A549 (cell line): ENCODE measurements around the gene MAF. TPM values are rescaled to one million over a fixed set of nuclear protein-coding genes. Genes with fewer than 3 reads are reported as not detected.

Source experiments
- ATAC-seq, 2 experiments: fragments of 200-7000 bp in 1 of 2; fragments of >200 bp in 1 of 2; cut with Nextera tagmentation in 1 of 2; cut with Tn5 transposase in 1 of 2; 3 replicates each; pipeline versions ENCODE4 v1.8.0 to v1.9.1; 2018 to 2020; ENCODE audit warnings: mild to moderate bottlenecking in 1 of 2, moderate library complexity in 1 of 2
- CTCF ChIA-PET: fragments of 300-600 bp; sonication (Branson Sonifier 250); formaldehyde crosslinking; extraction: SDS; loops from one replicate; lab custom pipeline; 2021; ENCODE audit warnings: antibody characterized with exemption, inconsistent platforms; lab: Yijun Ruan, JAX
- POLR2A ChIA-PET: fragments of 350-600 bp; formaldehyde crosslinking; extraction: SDS; loops from one replicate; lab custom pipeline; 2021; ENCODE audit warnings: antibody characterized with exemption, inconsistent platforms; lab: Yijun Ruan, JAX
- DNase-seq, 2 experiments: peaks; one replicate each; pipeline versions ENCODE4 v3.0.0 to v3.0.0-alpha.2; 2011 to 2016; ENCODE audit warnings: low read depth in 1 of 2, low spot score in 1 of 2
- FAIRE-seq: peaks from 2 replicates; lab custom pipeline; 2011; peaks lifted over from hg19 to GRCh38; lab: Jason Lieb, UNC
- H3K27ac ChIP-seq, 2 experiments: fragments of >200 bp; sonication (Bioruptor Twin); formaldehyde crosslinking; 3 replicates each; pipeline ENCODE4 v1.5.1; 2016 to 2017
- H3K4me1 ChIP-seq: fragments of >200 bp; sonication (Bioruptor Twin); formaldehyde crosslinking; 3 replicates; pipeline ENCODE4 v1.6.1; 2016
- H3K4me2 ChIP-seq: fragments of >200 bp; sonication (Bioruptor Twin); formaldehyde crosslinking; 3 replicates; pipeline ENCODE4 v1.6.1; 2016
- H3K4me3 ChIP-seq: fragments of >200 bp; sonication (Bioruptor Twin); formaldehyde crosslinking; 3 replicates; pipeline ENCODE4 v1.5.1; 2016
- H3K9me3 ChIP-seq: fragments of >200 bp; sonication (Bioruptor Twin); formaldehyde crosslinking; 3 replicates; pipeline ENCODE4 v1.6.1; 2016
- BCL3 ChIP-seq: fragments of >200 bp; sonication (Bioruptor Twin); formaldehyde crosslinking; IDR thresholded peaks from 3 replicates; pipeline ENCODE4 v1.6.1; 2016
- CTCF ChIP-seq: fragments of >200 bp; sonication (Bioruptor Twin); formaldehyde crosslinking; IDR thresholded peaks from 3 replicates; pipeline ENCODE4 v1.5.1; 2016
- EHF ChIP-seq: fragments of 250-450 bp; sonication (Bioruptor Pico); IDR thresholded peaks from 2 replicates; pipeline ENCODE4 v1.5.0; 2020; ENCODE audit warnings: mild to moderate bottlenecking
- ELK1 ChIP-seq: fragments of 150-350 bp; IDR thresholded peaks from 2 replicates; pipeline ENCODE4 v1.6.1; 2014; ENCODE audit warnings: low read depth, mild to moderate bottlenecking, low read length
- EP300 ChIP-seq, 2 experiments: fragments of >200 bp; sonication (Bioruptor Twin); formaldehyde crosslinking; IDR thresholded peaks; 2 replicates in 1 of 2; 3 replicates in 1 of 2; pipeline ENCODE4 v1.6.1; 2016 to 2017
- FOSB ChIP-seq: fragments of 250-450 bp; sonication (Bioruptor Pico); IDR thresholded peaks from 2 replicates; pipeline ENCODE4 v1.5.0; 2020; ENCODE audit warnings: mild to moderate bottlenecking, moderate library complexity
- FOSL2 ChIP-seq, 2 experiments: fragments of 450-650 bp in 1 of 2; fragments of >200 bp in 1 of 2; sonication (Bioruptor Twin) in 1 of 2; formaldehyde crosslinking; IDR thresholded peaks; 2 replicates each; pipeline versions ENCODE4 v1.5.0 to v1.6.1; 2016 to 2020; ENCODE audit warnings: mild to moderate bottlenecking in 1 of 2, moderate library complexity in 1 of 2
- FOXS1 ChIP-seq: fragments of 250-450 bp; sonication (Bioruptor Pico); IDR thresholded peaks from 2 replicates; pipeline ENCODE4 v1.5.0; 2020; ENCODE audit warnings: mild to moderate bottlenecking, moderate library complexity
- GATA3 ChIP-seq: IDR thresholded peaks from 2 replicates; pipeline ENCODE4 v1.6.1; 2012; ENCODE audit warnings: borderline replicate concordance
- HDAC2 ChIP-seq: fragments of 200-600 bp; sonication (generic); IDR thresholded peaks from 2 replicates; pipeline ENCODE4 v1.6.1; 2016
- HES2 ChIP-seq: fragments of >200 bp; sonication (Bioruptor Twin); formaldehyde crosslinking; IDR thresholded peaks from 2 replicates; pipeline ENCODE4 v1.6.1; 2016
- HOXA7 ChIP-seq: fragments of 250-450 bp; sonication (Bioruptor Pico); IDR thresholded peaks from 2 replicates; pipeline ENCODE4 v1.5.0; 2020; ENCODE audit warnings: mild to moderate bottlenecking, moderate library complexity
- JUN ChIP-seq, 2 experiments: fragments of >200 bp; sonication (Bioruptor Twin); formaldehyde crosslinking; IDR thresholded peaks; 2 replicates in 1 of 2; 3 replicates in 1 of 2; pipeline ENCODE4 v1.6.1; 2016 to 2017
- JUNB ChIP-seq: fragments of >200 bp; sonication (Bioruptor Twin); formaldehyde crosslinking; IDR thresholded peaks from 2 replicates; pipeline ENCODE4 v1.6.1; 2016
- MAFK ChIP-seq: fragments of 450-650 bp; IDR thresholded peaks from 2 replicates; pipeline ENCODE4 v1.6.1; 2014; ENCODE audit not compliant: partially characterized antibody
- NR3C1 ChIP-seq: fragments of >200 bp; sonication (Bioruptor Twin); formaldehyde crosslinking; IDR thresholded peaks from 3 replicates; pipeline ENCODE4 v1.6.1; 2017
- RARB ChIP-seq: fragments of 250-450 bp; sonication (Bioruptor Pico); IDR thresholded peaks from 2 replicates; pipeline ENCODE4 v1.8.0; 2021; ENCODE audit warnings: mild to moderate bottlenecking, moderate library complexity
- TFCP2L1 ChIP-seq: fragments of 250-450 bp; sonication (Bioruptor Pico); IDR thresholded peaks from 2 replicates; pipeline ENCODE4 v1.5.0; 2021; ENCODE audit warnings: mild to moderate bottlenecking
- USF2 ChIP-seq: fragments of 450-650 bp; IDR thresholded peaks from 2 replicates; pipeline ENCODE4 v1.6.1; 2014; ENCODE audit warnings: antibody characterized with exemption
- ZC3H11A ChIP-seq: fragments of 450-650 bp; IDR thresholded peaks from 2 replicates; pipeline ENCODE4 v1.6.1; 2014; ENCODE audit warnings: antibody characterized with exemption, mild to moderate bottlenecking
- WGBS: methylation state at CpG from one replicate; pipeline ENCODE4 v1.1.6; 2017; ENCODE audit errors: missing lambda C conversion rate; 5-methylcytosine and 5-hydroxymethylcytosine counted together
- polyA plus RNA-seq, 4 experiments: library from polyadenylated mRNA; depleted of rRNA in 3 of 4; stranded (reverse); fragments of >200 nt; fragmentation: RNase III in 1 of 4; extraction: RNeasy Plus Mini Kit Qiagen cat#74134 plus additional on column Dnase treatment in 1 of 4; gene quantifications; 2 replicates in 3 of 4; 3 replicates in 1 of 4; pipeline ENCODE4 v1.2.3, GENCODE V29; 2011 to 2017

Gene MAF
- polyA plus RNA-seq, 2 of the 4 experiments (the other 2 are of a cell fraction): 0.14 to 0.37 TPM

GRCh38 chr16:79639576-79640311 is 39.2 kb upstream of the MAF start:
- ChIA-PET CTCF (interaction anchor here (1.0 to 1.8 kb wide), 3 partner anchors 10 to 38 kb away, joined by 3 to 10 read pairs (median 3); no protein-coding TSS in a partner anchor), POLR2A (no interaction called here)
- H3K4me2 ChIP-seq: peak overlapping the region; percentile 46
- DNase-seq: peak; percentile 23 to 74
- H3K27ac ChIP-seq: peak overlapping the region; percentile 37 to 61; a peak in 4 of 6 replicates
- FAIRE-seq: no peak
- ATAC-seq: peak; percentile 88 to 89
- no peak overlapping the region for H3K4me3 ChIP-seq
- WGBS: 29% methylated on average over 13 of the region's 13 CpGs
- no peaks in the 10 kb centered on the region for H3K9me3 ChIP-seq
- no peak for TF ChIP-seq RARB (CRISPR knock-in tag)
- peak; percentile 28 for TF ChIP-seq MAFK
- TF ChIP-seq HOXA7 (CRISPR knock-in tag): no peak
- TF ChIP-seq NR3C1: no peak
- TF ChIP-seq JUNB: peak; percentile 77
- no peak for TF ChIP-seq USF2
- TF ChIP-seq EP300 (IDR thresholded peaks at IDR 0.05): peak; percentile 22 to 49; a peak in 1 of 5 replicates
- peak; percentile 77 for TF ChIP-seq FOSL2 (IDR thresholded peaks at IDR 0.05)
- TF ChIP-seq FOSL2 (CRISPR knock-in tag; IDR thresholded peaks at IDR 0.05): peak; percentile 81
- TF ChIP-seq GATA3: peak; percentile 24; the same call in 1 of the 2 replicates
- TF ChIP-seq CTCF: no peak
- peak in 1 of 2 experiments; percentile 34; a peak in 1 of 5 replicates for TF ChIP-seq JUN (IDR thresholded peaks at IDR 0.05)
- TF ChIP-seq BCL3: no peak
- peaks cover 13% of the 10 kb centered on the region for H3K4me1 ChIP-seq

DNA sequence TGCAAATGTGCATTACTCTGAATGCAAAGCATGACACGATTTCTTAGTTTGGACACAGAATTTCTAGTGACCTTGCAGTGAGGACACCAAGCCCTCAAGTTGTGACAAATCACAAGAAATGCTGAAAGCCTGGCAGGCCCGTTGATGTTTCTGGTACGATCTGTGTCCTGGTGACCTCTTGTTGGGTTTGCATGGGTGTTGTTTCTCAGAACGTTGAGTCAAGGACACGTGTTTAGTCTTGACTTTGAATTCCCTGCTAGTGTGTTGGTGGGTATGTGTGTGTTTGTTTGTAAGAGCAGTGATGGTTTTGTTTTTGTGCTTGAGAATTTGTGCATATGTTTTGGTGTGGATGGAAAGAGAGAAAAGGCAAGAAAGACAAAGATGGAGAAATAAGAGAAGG is 37.8 kb upstream of the MAF start:
- ChIA-PET POLR2A (no interaction called here), CTCF (no interaction called here)
- ATAC-seq (no peak), DNase-seq (no peak), FAIRE-seq (no peak)
- H3K4me3 ChIP-seq: no peak overlapping the region
- no peak overlapping the region for H3K4me2 ChIP-seq
- WGBS: 72% methylated on average over 5 of the region's 5 CpGs
- no peak overlapping the region for H3K27ac ChIP-seq
- H3K4me1 ChIP-seq: peaks cover 13% of the 10 kb centered on the region
- no peaks in the 10 kb centered on the region for H3K9me3 ChIP-seq
- no peak for TF ChIP-seq ZC3H11A
- TF ChIP-seq RARB (CRISPR knock-in tag): no peak
- no peak for TF ChIP-seq MAFK
- TF ChIP-seq USF2: no peak
- no peak for TF ChIP-seq CTCF
- no peak for TF ChIP-seq FOSL2 (IDR thresholded peaks at IDR 0.05)
- no peak for TF ChIP-seq FOSL2 (CRISPR knock-in tag; IDR thresholded peaks at IDR 0.05)
- no peak for TF ChIP-seq HDAC2
- TF ChIP-seq ELK1: no peak
- TF ChIP-seq FOXS1 (CRISPR knock-in tag): no peak
- no peak for TF ChIP-seq TFCP2L1 (CRISPR knock-in tag)
- no peak for TF ChIP-seq EHF
- TF ChIP-seq HES2: no peak
- TF ChIP-seq FOSB (CRISPR knock-in tag): no peak
